IMR-90 (cell line): ENCODE data around the gene ZSWIM5. TPM values are rescaled to one million over a fixed set of nuclear protein-coding genes. Genes with fewer than 3 reads are reported as not detected.
"Not testable (repeated sequence)": the region's sequence is repeated elsewhere in the genome, so short reads cannot be mapped to it uniquely, and the experiment has no call there.

ENCODE experiments used
- ATAC-seq: fragments of 200-7000 bp; cut with Tn5 transposase; 2 replicates; pipeline ENCODE4 v1.9.1; 2020; ENCODE audit warnings: low read depth, mild to moderate bottlenecking, moderate library complexity
- BruUV-seq: library from RNA; stranded (reverse); fragments of 400-500 nt; replicated peaks from 2 replicates; lab custom pipeline; 2021; lab: Mats Ljungman, UMichigan
- CTCF ChIA-PET: fragments of 300-600 bp; formaldehyde crosslinking; extraction: SDS; loops from one replicate; lab custom pipeline; 2021; ENCODE audit warnings: antibody characterized with exemption; lab: Yijun Ruan, JAX
- POLR2A ChIA-PET: fragments of 300-600 bp; sonication (Branson Sonifier 250); formaldehyde crosslinking; loops from one replicate; lab custom pipeline; 2022; ENCODE audit warnings: antibody characterized with exemption; ENCODE audit not compliant: unreplicated experiment; lab: Charles Lee
- DNase-seq: peaks from one replicate; pipeline ENCODE4 v3.0.0; 2013
- H2AFZ ChIP-seq: replicated peaks from 2 replicates; pipeline ENCODE3; 2013; ENCODE audit warnings: low read length, mild to moderate bottlenecking; ENCODE audit not compliant: poor library complexity
- H2AK5ac ChIP-seq: 2 replicates; pipeline ENCODE4 v1.6.1; 2013; ENCODE audit warnings: low read depth, low read length, inconsistent platforms
- H2AK9ac ChIP-seq: replicated peaks from 2 replicates; pipeline ENCODE3; 2013; ENCODE audit warnings: mild to moderate bottlenecking, low read depth, low read length, moderate library complexity; ENCODE audit not compliant: poor library complexity
- H2BK120ac ChIP-seq: 2 replicates; pipeline ENCODE4 v1.6.1; 2013; ENCODE audit warnings: low read depth, low read length, inconsistent platforms
- H2BK15ac ChIP-seq: 3 replicates; pipeline ENCODE4 v1.6.1; 2013; ENCODE audit warnings: low read depth, low read length, inconsistent platforms
- H2BK20ac ChIP-seq: 2 replicates; pipeline ENCODE4 v1.6.1; 2013; ENCODE audit warnings: low read depth, mild to moderate bottlenecking, inconsistent platforms, low read length, moderate library complexity
- H2BK5ac ChIP-seq: 2 replicates; pipeline ENCODE4 v1.6.1; 2013; ENCODE audit warnings: mild to moderate bottlenecking, low read depth, low read length, inconsistent platforms; ENCODE audit not compliant: poor library complexity, severe bottlenecking
- H3K14ac ChIP-seq: replicated peaks from 2 replicates; pipeline ENCODE4 v1.6.1; 2013; ENCODE audit warnings: low read depth, low read length, inconsistent platforms
- H3K18ac ChIP-seq: 2 replicates; pipeline ENCODE4 v1.6.1; 2013; ENCODE audit warnings: low read depth, low read length, control low read depth
- H3K23ac ChIP-seq: 2 replicates; pipeline ENCODE4 v1.6.1; 2013; ENCODE audit warnings: low read depth, low read length, inconsistent platforms
- H3K27ac ChIP-seq: 2 replicates; pipeline ENCODE4 v1.5.1; 2013; ENCODE audit warnings: mild to moderate bottlenecking, control low read depth, low read length; ENCODE audit not compliant: insufficient read depth
- H3K27me3 ChIP-seq: 2 replicates; pipeline ENCODE4 v1.6.1; 2013; ENCODE audit warnings: low read length; ENCODE audit not compliant: control insufficient read depth, insufficient read depth
- H3K36me3 ChIP-seq: 2 replicates; pipeline ENCODE4 v1.6.1; 2013; ENCODE audit warnings: low read length, mixed read lengths; ENCODE audit not compliant: control insufficient read depth, insufficient read depth
- H3K4ac ChIP-seq: 2 replicates; pipeline ENCODE4 v1.6.1; 2013; ENCODE audit warnings: low read depth, low read length, inconsistent platforms
- H3K4me1 ChIP-seq: 2 replicates; pipeline ENCODE4 v1.6.1; 2013; ENCODE audit warnings: low read length, mixed read lengths; ENCODE audit not compliant: control insufficient read depth, insufficient read depth
- H3K4me2 ChIP-seq: 2 replicates; pipeline ENCODE4 v1.6.1; 2013; ENCODE audit warnings: low read depth, mild to moderate bottlenecking, control low read depth, low read length, moderate library complexity
- H3K4me3 ChIP-seq: 2 replicates; pipeline ENCODE4 v1.5.1; 2013; ENCODE audit warnings: low read depth, mild to moderate bottlenecking, control low read depth, low read length, moderate library complexity; ENCODE audit not compliant: insufficient read depth
- H3K56ac ChIP-seq: 2 replicates; pipeline ENCODE4 v1.6.1; 2013; ENCODE audit warnings: low read length, inconsistent platforms; ENCODE audit not compliant: insufficient read depth; ENCODE audit errors: extremely low read depth
- H3K79me1 ChIP-seq, 2 experiments: 2 replicates each; pipeline ENCODE4 v1.6.1; 2013; ENCODE audit warnings: low read length in 2 of 2, inconsistent platforms in 1 of 2, low read depth in 1 of 2
- H3K9ac ChIP-seq: 2 replicates; pipeline ENCODE4 v1.6.1; 2013; ENCODE audit warnings: low read depth, low read length, control low read depth
- H3K9me1 ChIP-seq: 2 replicates; pipeline ENCODE4 v1.6.1; 2013; ENCODE audit warnings: low read length, inconsistent platforms; ENCODE audit not compliant: insufficient read depth
- H3K9me3 ChIP-seq: 2 replicates; pipeline ENCODE4 v1.6.1; 2013; ENCODE audit warnings: low read length; ENCODE audit not compliant: control insufficient read depth, insufficient read depth
- H4K20me1 ChIP-seq: 2 replicates; pipeline ENCODE4 v1.6.1; 2013; ENCODE audit warnings: low read length, inconsistent platforms; ENCODE audit not compliant: insufficient read depth
- H4K5ac ChIP-seq: 2 replicates; pipeline ENCODE4 v1.6.1; 2013; ENCODE audit warnings: mild to moderate bottlenecking, low read depth, low read length, control low read depth
- H4K8ac ChIP-seq, 2 experiments: 2 replicates each; pipeline ENCODE4 v1.6.1; 2013; ENCODE audit warnings: low read depth in 2 of 2, low read length in 2 of 2, control low read depth in 1 of 2, inconsistent platforms in 1 of 2
- H4K91ac ChIP-seq: 2 replicates; pipeline ENCODE4 v1.6.1; 2013; ENCODE audit warnings: low read depth, low read length, inconsistent platforms; ENCODE audit not compliant: insufficient read depth
- CHD1 ChIP-seq: IDR thresholded peaks from 2 replicates; pipeline ENCODE4 v1.6.1; 2012; ENCODE audit warnings: low read depth, low read length, improper control_type of control experiment
- FOS ChIP-seq: fragments of 150-350 bp; IDR thresholded peaks from 2 replicates; pipeline ENCODE4 v1.6.1; 2016; ENCODE audit warnings: low read depth, low read length
- MAFK ChIP-seq: IDR thresholded peaks from 2 replicates; pipeline ENCODE4 v1.6.1; 2012; ENCODE audit warnings: low read depth, low read length, improper control_type of control experiment
- MXI1 ChIP-seq: IDR thresholded peaks from 2 replicates; pipeline ENCODE4 v1.6.1; 2012; ENCODE audit warnings: low read depth, mild to moderate bottlenecking, low read length, moderate library complexity, borderline replicate concordance
- RAD21 ChIP-seq: IDR thresholded peaks from 2 replicates; pipeline ENCODE4 v1.6.1; 2012; ENCODE audit warnings: low read length, improper control_type of control experiment
- RCOR1 ChIP-seq: IDR thresholded peaks from 2 replicates; pipeline ENCODE4 v1.6.1; 2012; ENCODE audit warnings: mild to moderate bottlenecking, low read length, improper control_type of control experiment; ENCODE audit not compliant: insufficient replicate concordance
- RFX5 ChIP-seq: IDR thresholded peaks from 2 replicates; pipeline ENCODE4 v1.8.0; 2012; ENCODE audit warnings: low read depth, mild to moderate bottlenecking, low read length, moderate library complexity
- WGBS, 2 experiments: methylation state at CpG; one replicate each; pipeline versions ENCODE4 v1.1.5 to v1.1.7; 2013; ENCODE audit warnings: missing lambda C conversion rate in 2 of 2; ENCODE audit not compliant: insufficient read length in 1 of 2; ENCODE audit errors: extremely low coverage in 2 of 2; 5-methylcytosine and 5-hydroxymethylcytosine counted together
- dilution Hi-C: fragments of 300-500 bp; cut with HindIII; formaldehyde crosslinking; loops from one replicate; pipeline ENCODE4 v1.14.3; 2018; ENCODE audit warnings: low sequenced_read_pairs; ENCODE audit not compliant: unreplicated experiment
- in situ Hi-C: fragments of 300-500 bp; cut with MboI; formaldehyde crosslinking; loops from 3 replicates; pipeline ENCODE4 v1.14.3; 2019; ENCODE audit warnings: low sequenced_read_pairs, inconsistent platforms, mixed read lengths
- intact Hi-C: fragments of 100-400 bp; cut with micrococcal nuclease; formaldehyde crosslinking; loops from 2 replicates; pipeline ENCODE4 v1.10.0; 2022
- polyA plus RNA-seq, 3 experiments: library from polyadenylated mRNA; depleted of rRNA; stranded (reverse); fragments of >200 nt; gene quantifications; 2 replicates each; pipeline ENCODE4 v1.2.3, GENCODE V29; 2012; ENCODE audit warnings: low replicate concordance in 1 of 3
- total RNA-seq: library from RNA; depleted of rRNA; stranded (reverse); fragments of >200 nt; gene quantifications from 2 replicates; pipeline ENCODE4 v1.2.3, GENCODE V29; 2012

The ZSWIM5 gene
- total and polyA plus RNA-seq, 2 of the 4 experiments (the other 2 are of a cell fraction), result under 0.01 to 0.03 TPM

DNA sequence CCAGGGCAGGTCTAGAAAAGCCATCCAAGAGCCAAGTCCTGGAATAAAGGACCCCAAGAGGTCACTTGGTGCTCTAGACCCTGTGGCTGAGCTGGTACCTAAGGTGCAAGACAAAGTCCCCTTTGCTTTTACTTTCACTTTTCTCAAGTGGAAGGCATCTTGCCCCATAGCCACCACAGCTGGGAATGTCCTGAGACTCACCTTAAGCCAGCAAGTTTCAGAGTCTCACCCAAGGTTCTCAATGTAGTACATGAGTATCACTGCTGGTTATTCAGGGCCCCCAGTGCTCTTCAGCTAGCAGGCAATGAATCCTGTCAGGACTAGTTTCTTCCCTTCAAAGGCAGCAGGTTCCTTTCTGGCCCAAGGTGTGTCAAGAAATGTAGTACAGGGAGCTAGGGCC is 126.9 kb downstream of the ZSWIM5 start:
- no peaks in the 10 kb centered on the region for H3K79me1 ChIP-seq
- H3K18ac ChIP-seq, result no peak overlapping the region
- no TSS peak for BruUV-seq
- no peak overlapping the region for H2AK9ac ChIP-seq
- DNase-seq, result no peak
- H2BK5ac ChIP-seq, result no peak overlapping the region
- no peak overlapping the region for H3K4me2 ChIP-seq
- no peaks in the 10 kb centered on the region for H3K9me1 ChIP-seq
- H2AK5ac ChIP-seq, result no peak overlapping the region
- dilution Hi-C loops, result no loop called here
- ChIA-PET POLR2A (no interaction called here), CTCF (no interaction called here)
- no peak overlapping the region for H4K91ac ChIP-seq
- no peak overlapping the region for H3K4me3 ChIP-seq
- H3K4ac ChIP-seq, result no peak overlapping the region
- H2BK20ac ChIP-seq, result no peak overlapping the region
- TF ChIP-seq RCOR1 (no peak), MXI1 (no peak), CHD1 (no peak), MAFK (no peak), RAD21 (no peak), RFX5 (no peak), FOS (no peak)
- H4K5ac ChIP-seq, result no peak overlapping the region
- no peak for ATAC-seq
- no peak overlapping the region for H2AFZ ChIP-seq
- no peak overlapping the region for H3K23ac ChIP-seq
- H3K56ac ChIP-seq, result no peak overlapping the region
- H4K8ac ChIP-seq, result no peak overlapping the region
- in situ Hi-C loops, result no loop called here
- no peak overlapping the region for H2BK15ac ChIP-seq
- H3K9ac ChIP-seq, result no peak overlapping the region
- peaks cover 2% of the 10 kb centered on the region for H3K27me3 ChIP-seq
- no peaks in the 10 kb centered on the region for H3K9me3 ChIP-seq
- H3K36me3 ChIP-seq, result no peaks in the 10 kb centered on the region
- H4K20me1 ChIP-seq, result no peaks in the 10 kb centered on the region
- intact Hi-C loops, result no loop called here
- no peaks in the 10 kb centered on the region for H3K4me1 ChIP-seq
- H2BK120ac ChIP-seq, result no peak overlapping the region
- H3K27ac ChIP-seq, result no peak overlapping the region
- H3K14ac ChIP-seq, result no peak overlapping the region

GRCh38 chr1:45076959-45077358 is 129.4 kb downstream of the ZSWIM5 start:
- CTCF ChIA-PET, H3K4me1 ChIP-seq, H3K18ac ChIP-seq, H4K5ac ChIP-seq, H3K4me3 ChIP-seq, H3K4ac ChIP-seq, H2BK5ac ChIP-seq, POLR2A ChIA-PET, H3K27me3 ChIP-seq, H2AFZ ChIP-seq, H2BK20ac ChIP-seq, H3K79me1 ChIP-seq, H3K9me1 ChIP-seq, DNase-seq, H4K20me1 ChIP-seq, H3K27ac ChIP-seq, in situ Hi-C loops, H2AK5ac ChIP-seq, H2BK120ac ChIP-seq, H4K8ac ChIP-seq, dilution Hi-C loops, intact Hi-C loops, H3K9ac ChIP-seq, H3K36me3 ChIP-seq, H3K23ac ChIP-seq, H3K56ac ChIP-seq, H2BK15ac ChIP-seq, H3K4me2 ChIP-seq, H3K9me3 ChIP-seq, BruUV-seq, H4K91ac ChIP-seq, H2AK9ac ChIP-seq, ATAC-seq, H3K14ac ChIP-seq: not testable (repeated sequence)
- 100% methylated on average over 1 of the region's 5 CpGs; no CpG with 5 or more reads in 1 of the 2 experiments for WGBS, 2 experiments
